IPS DF 6.9 (cell line): ENCODE data around the gene MAP3K7CL.

Experiments
- DNase-seq: peaks from one replicate; pipeline ENCODE4 v3.0.0-alpha.2; 2013; ENCODE audit warnings: low read depth, low spot score
- H3K27ac ChIP-seq: one replicate; pipeline ENCODE4 v1.5.1; 2013; ENCODE audit warnings: low read length, control low read depth
- H3K27me3 ChIP-seq: 2 replicates; pipeline ENCODE4 v1.6.1; 2013; ENCODE audit warnings: mild to moderate bottlenecking, low read length; ENCODE audit not compliant: control insufficient read depth, insufficient read depth
- H3K36me3 ChIP-seq: 2 replicates; pipeline ENCODE4 v1.6.1; 2013; ENCODE audit warnings: low read length; ENCODE audit not compliant: control insufficient read depth, insufficient read depth
- H3K4me1 ChIP-seq: 2 replicates; pipeline ENCODE4 v1.6.1; 2013; ENCODE audit warnings: low read length; ENCODE audit not compliant: control insufficient read depth, insufficient read depth
- H3K4me3 ChIP-seq: 2 replicates; pipeline ENCODE4 v1.5.1; 2013; ENCODE audit warnings: mild to moderate bottlenecking, low read length
- H3K9me3 ChIP-seq: 2 replicates; pipeline ENCODE4 v1.6.1; 2013; ENCODE audit warnings: low read length, inconsistent platforms; ENCODE audit not compliant: control insufficient read depth, insufficient read depth
- whole genome bisulfite sequencing: extraction: QIAGEN DNeasy Blood & Tissue Kit; methylation state at CpG from one replicate; pipeline ENCODE4 v1.1.7; 2013; ENCODE audit warnings: mixed read lengths, missing lambda C conversion rate; ENCODE audit not compliant: insufficient read length, insufficient coverage; 5-methylcytosine and 5-hydroxymethylcytosine counted together

MAP3K7CL gene

GRCh38 chr21:29209696-29210095 lies 79.3 kb downstream of the MAP3K7CL start:
- no peaks in the 10 kb centered on the region for H3K4me1 ChIP-seq
- H3K36me3 ChIP-seq, result no peaks in the 10 kb centered on the region
- no peak overlapping the region for H3K27ac ChIP-seq
- H3K4me3 ChIP-seq, result no peak overlapping the region
- no peaks in the 10 kb centered on the region for H3K9me3 ChIP-seq
- no peaks in the 10 kb centered on the region for H3K27me3 ChIP-seq
- no peak for DNase-seq

DNA sequence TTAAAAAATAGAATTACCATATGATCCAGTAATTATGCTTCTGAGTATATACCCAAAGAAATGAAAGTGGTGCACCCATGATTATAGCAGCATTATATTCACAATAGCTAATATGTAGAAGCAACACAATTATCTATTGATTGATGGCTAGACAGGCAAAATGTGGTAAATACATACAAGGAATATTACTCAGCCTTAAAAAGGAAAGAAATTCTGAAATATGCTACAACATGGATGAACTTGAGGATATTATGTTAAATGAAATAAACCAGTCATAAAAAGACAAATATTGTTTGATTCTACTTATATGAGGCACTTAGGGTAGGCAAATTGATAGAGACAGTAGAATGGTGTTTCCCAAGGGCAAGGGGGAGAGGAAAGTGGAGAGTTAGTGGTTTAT lies 80.8 kb downstream of the MAP3K7CL start:
- no peaks in the 10 kb centered on the region for H3K9me3 ChIP-seq
- no peak overlapping the region for H3K4me3 ChIP-seq
- H3K4me1 ChIP-seq, result no peaks in the 10 kb centered on the region
- no peaks in the 10 kb centered on the region for H3K36me3 ChIP-seq
- no peak overlapping the region for H3K27ac ChIP-seq
- no peak for DNase-seq
- no peaks in the 10 kb centered on the region for H3K27me3 ChIP-seq

DNA sequence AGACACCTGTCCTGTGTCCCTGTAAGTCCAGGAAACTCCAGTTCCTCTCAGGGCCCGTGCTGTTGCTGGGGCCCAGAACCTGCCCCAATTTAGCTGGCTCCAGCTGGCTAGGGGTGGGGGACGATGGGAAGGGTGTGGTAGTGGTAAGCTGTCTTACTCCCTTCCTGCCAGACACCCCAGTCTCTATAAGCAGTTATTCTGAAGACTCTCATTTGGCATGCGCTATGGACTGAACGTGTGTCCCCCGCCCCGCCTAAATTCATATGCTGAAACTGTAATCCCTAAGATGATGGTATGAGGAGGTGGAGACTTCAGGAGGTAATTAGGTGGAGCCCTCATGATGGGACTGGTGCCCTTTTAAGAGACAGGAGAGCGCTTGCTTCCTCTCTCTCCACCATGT lies 82.0 kb downstream of the MAP3K7CL start:
- WGBS, result no CpG with 5 or more reads among the region's 7 CpGs
- Histone ChIP-seq H3K36me3 (no peaks in the 10 kb centered on the region), H3K4me3 (no peak overlapping the region), H3K9me3 (no peaks in the 10 kb centered on the region), H3K4me1 (no peaks in the 10 kb centered on the region), H3K27ac (no peak overlapping the region), H3K27me3 (no peaks in the 10 kb centered on the region)
- DNase-seq, result no peak

DNA sequence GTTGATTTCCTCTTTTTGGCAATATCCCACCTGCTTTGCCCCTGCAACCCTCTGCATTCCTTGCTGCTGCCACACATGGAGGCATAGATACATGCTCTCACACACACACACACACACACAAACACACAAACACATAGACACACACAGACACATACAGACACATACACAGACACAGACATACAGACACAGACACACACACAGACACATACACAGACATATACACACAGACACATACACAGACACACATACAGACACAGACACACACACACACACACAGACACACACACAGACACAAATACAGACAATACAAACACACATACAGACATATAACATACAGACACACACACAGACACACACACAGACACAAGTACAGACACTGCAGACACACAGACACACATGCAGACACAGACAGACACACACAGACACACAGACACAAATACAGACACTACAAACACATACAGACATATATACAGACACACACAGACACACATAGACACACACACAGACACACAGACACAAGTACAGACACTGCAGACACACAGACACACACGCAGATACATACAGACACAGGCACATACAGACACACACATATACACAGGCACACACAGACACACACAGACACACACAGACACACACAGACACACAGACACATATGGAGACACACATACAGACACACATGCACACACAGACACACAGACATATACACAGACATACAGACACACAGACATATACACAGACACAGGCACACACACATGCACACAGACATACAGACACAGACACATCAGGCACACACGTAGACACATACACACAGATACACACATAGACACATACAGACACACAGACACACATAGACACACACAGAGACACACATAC lies 83.3 kb downstream of the MAP3K7CL start:
- Histone ChIP-seq H3K36me3 (no peaks in the 10 kb centered on the region), H3K9me3 (no peaks in the 10 kb centered on the region), H3K4me1 (no peaks in the 10 kb centered on the region), H3K4me3 (no peak overlapping the region), H3K27me3 (no peaks in the 10 kb centered on the region), H3K27ac (no peak overlapping the region)
- DNase-seq, result no peak
- WGBS, result no CpG with 5 or more reads among the region's 2 CpGs

GRCh38 chr21:29215709-29216108 lies 85.3 kb downstream of the MAP3K7CL start:
- no CpG with 5 or more reads among the region's 2 CpGs for WGBS
- Histone ChIP-seq H3K4me3 (no peak overlapping the region), H3K27ac (no peak overlapping the region), H3K9me3 (no peaks in the 10 kb centered on the region), H3K4me1 (no peaks in the 10 kb centered on the region), H3K27me3 (no peaks in the 10 kb centered on the region), H3K36me3 (no peaks in the 10 kb centered on the region)
- no peak for DNase-seq

DNA sequence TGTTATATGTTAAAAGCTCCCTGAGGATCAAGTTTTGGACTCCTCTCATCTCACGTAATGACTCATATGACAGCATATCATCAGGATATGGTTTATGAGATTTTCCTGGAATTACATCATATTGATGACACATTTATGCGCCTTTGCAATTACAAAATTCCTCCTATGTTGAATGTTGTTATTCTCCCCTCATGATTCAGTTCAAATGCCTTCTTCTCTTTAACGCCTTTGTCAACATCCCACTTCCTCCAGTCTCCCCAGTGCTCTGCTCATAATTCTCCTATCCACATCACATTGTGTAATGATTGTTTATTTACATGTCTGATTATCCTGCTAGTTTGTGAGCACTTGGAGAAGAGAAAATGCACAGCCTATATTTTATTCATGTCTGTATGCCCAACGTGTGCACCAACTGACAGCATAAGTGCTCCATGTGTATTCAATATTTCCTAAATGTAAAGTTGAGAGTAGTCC lies 87.4 kb downstream of the MAP3K7CL start:
- Histone ChIP-seq H3K4me1 (no peaks in the 10 kb centered on the region), H3K36me3 (no peaks in the 10 kb centered on the region), H3K27me3 (no peaks in the 10 kb centered on the region), H3K27ac (no peak overlapping the region), H3K4me3 (no peak overlapping the region), H3K9me3 (no peaks in the 10 kb centered on the region)
- no CpG with 5 or more reads among the region's 4 CpGs for WGBS
- no peak for DNase-seq

GRCh38 chr21:29218749-29219148 lies 88.3 kb downstream of the MAP3K7CL start:
- no peak overlapping the region for H3K27ac ChIP-seq
- H3K27me3 ChIP-seq, result no peaks in the 10 kb centered on the region
- H3K4me1 ChIP-seq, result no peaks in the 10 kb centered on the region
- no peaks in the 10 kb centered on the region for H3K9me3 ChIP-seq
- WGBS, result no CpG with 5 or more reads among the region's 1 CpG
- no peaks in the 10 kb centered on the region for H3K36me3 ChIP-seq
- no peak overlapping the region for H3K4me3 ChIP-seq
- DNase-seq, result no peak

DNA sequence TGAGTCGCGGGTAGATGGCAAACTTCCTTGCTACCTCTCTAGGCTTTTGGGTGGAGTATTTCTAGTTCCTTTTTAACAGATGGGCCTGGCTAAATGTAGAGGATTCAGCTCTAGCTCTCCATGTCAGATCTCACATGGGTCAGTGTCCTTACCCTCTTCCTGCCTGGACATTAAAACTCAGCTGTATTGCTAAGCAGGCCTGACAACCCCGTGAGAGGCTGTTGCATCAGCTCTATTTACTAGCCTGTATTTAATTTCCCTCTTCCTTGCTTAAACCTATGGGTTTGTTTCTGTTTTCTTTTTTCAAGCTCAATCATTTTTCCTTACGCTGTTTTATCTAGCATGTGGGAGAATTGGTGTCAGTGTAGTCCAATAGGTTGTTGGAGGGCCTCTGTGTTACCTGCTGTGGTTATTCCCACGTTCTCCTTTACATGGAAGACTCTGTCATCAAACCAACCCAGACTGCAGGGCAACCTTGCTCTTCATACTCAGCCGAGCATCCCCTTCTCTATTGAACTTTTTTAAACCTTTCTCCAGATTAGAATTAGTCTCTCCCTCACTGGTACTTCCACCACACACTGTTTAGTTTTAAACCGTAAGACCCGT lies 88.8 kb downstream of the MAP3K7CL start:
- no peak overlapping the region for H3K27ac ChIP-seq
- no peaks in the 10 kb centered on the region for H3K27me3 ChIP-seq
- no peak overlapping the region for H3K4me3 ChIP-seq
- H3K9me3 ChIP-seq, result no peaks in the 10 kb centered on the region
- WGBS, result no CpG with 5 or more reads among the region's 8 CpGs
- H3K36me3 ChIP-seq, result no peaks in the 10 kb centered on the region
- H3K4me1 ChIP-seq, result no peaks in the 10 kb centered on the region
- DNase-seq, result no peak

- no peaks in the 10 kb centered on the region for H3K36me3 ChIP-seq
- H3K27ac ChIP-seq, result no peak overlapping the region
- no peaks in the 10 kb centered on the region for H3K4me1 ChIP-seq
- no peaks in the 10 kb centered on the region for H3K27me3 ChIP-seq
- DNase-seq, result no peak
- no peak overlapping the region for H3K4me3 ChIP-seq
- no CpG with 5 or more reads among the region's 5 CpGs for WGBS
- no peaks in the 10 kb centered on the region for H3K9me3 ChIP-seq
Measured at GRCh38 chr21:29221253-29221744, 90.9 kb downstream of the MAP3K7CL start.

GRCh38 chr21:29224006-29224405 lies 93.6 kb downstream of the MAP3K7CL start:
- no peaks in the 10 kb centered on the region for H3K36me3 ChIP-seq
- WGBS, result no CpG with 5 or more reads among the region's 5 CpGs
- no peaks in the 10 kb centered on the region for H3K4me1 ChIP-seq
- no peaks in the 10 kb centered on the region for H3K9me3 ChIP-seq
- DNase-seq, result no peak
- no peak overlapping the region for H3K4me3 ChIP-seq
- no peaks in the 10 kb centered on the region for H3K27me3 ChIP-seq
- no peak overlapping the region for H3K27ac ChIP-seq
